HG03520 (cell line): ENCODE results near the gene TH.

Experiments used
- ATAC-seq: cut with Tn5 transposase; IDR thresholded peaks from one replicate; pipeline ENCODE4 v1.9.1; 2021; ENCODE audit warnings: mild to moderate bottlenecking, moderate library complexity; ENCODE audit not compliant: unreplicated experiment

Gene TH

GRCh38 chr11:2209370-2209801 lies 37.8 kb upstream of the TH start:
- no peak for ATAC-seq

GRCh38 chr11:2208691-2209369 lies 37.2 kb upstream of the TH start:
- ATAC-seq = no peak

DNA sequence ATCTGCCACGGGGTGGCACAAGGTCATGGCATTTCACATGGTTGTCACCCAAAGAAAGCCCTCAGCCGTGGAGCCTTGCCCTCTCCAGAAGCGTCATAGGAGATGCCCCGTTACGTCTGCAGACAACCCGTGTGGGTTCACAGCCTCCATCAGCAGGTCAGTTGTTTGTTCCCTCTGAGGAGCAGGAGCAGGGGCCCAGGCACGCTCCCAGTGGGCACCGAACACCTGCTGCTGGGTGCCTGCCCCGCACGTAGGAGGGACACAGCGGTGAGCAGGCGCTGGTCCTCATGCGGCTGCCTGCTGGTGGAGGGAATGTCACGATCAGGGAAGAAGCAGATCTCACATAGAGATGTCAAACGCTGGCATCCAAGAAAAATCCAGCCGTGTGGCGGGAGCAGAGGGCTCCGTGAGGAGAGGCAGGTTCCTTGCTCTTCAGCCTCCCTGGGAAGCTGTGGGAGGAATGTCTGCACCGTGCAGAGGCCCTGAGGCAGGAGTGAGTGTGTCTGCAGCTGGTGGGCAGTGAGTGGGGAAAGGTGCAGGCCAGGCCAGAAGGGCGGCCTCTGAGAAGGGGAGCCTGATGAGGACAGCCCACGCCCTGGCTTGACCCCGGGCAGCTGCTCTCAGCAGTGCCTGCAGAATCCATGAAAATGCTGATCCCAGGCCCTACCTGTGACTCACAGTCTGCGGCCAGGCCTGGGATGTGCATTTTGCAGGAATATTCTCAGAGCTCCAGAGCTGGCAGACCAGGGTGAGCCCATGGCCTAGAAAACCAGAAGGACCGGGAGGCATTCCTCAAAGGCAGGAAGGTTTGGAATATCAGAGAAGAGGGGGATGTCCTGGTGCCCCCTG lies 36.4 kb upstream of the TH start:
- no peak for ATAC-seq

- no peak for ATAC-seq
Observed at GRCh38 chr11:2207212-2207611, 35.6 kb upstream of the TH start.

DNA sequence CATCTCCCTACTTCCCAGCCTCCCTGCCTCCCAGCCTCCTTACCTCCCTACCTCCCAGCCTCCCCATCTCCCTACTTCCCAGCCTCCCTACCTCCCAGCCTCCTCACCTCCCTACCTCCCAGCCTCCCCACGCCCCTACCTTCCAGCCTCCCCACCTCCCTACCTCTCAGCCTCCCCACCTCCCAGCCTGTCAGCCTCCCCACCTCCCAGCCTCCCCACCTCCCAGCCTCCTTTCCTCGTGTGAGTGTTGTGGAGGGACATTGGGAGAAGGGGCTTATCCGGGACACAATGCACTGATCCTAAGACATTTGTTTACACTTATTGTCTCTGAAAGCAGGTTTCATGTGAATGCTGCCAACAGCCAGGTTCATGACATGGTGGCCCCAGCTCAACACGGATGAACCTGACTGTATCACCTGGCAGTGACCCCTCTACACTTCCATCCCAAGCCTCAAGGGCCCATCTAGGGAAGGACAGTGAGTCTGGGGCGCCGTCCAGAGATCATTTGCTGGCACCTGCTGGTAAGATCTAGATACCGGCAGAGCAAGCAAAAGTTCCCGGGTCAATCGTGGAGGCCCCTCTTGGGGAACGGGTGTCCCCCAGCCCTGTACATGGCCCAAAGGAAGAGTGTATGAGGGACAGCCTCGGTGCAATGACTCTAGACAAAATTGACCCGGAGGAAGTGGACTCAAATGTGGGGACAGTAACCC lies 34.5 kb upstream of the TH start:
- no peak for ATAC-seq

DNA sequence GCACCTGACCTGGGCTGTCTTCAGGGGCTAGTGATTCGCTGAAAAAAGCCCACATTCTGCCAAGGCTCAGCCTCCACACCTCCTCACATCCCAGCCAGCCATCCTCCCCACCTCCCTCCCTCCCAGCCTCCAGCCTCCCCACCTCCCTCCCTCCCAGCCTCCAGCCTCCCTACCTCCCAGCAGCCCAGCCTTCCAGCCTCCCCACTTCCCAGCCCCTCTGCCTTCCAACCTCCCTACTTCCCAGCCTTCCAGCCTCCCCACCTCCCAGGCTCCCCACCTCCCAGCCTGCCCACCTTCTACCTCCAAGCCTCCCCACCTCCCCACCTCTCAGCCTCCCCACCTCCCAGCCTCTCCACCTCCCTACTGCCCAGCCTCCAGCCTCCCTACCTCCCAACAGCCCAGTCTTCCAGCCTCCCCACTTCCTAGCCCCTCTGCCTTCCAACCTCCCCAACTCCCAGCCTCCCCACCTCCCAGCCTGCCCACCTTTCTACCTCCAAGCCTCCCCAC lies 33.7 kb upstream of the TH start:
- ATAC-seq = no peak

DNA sequence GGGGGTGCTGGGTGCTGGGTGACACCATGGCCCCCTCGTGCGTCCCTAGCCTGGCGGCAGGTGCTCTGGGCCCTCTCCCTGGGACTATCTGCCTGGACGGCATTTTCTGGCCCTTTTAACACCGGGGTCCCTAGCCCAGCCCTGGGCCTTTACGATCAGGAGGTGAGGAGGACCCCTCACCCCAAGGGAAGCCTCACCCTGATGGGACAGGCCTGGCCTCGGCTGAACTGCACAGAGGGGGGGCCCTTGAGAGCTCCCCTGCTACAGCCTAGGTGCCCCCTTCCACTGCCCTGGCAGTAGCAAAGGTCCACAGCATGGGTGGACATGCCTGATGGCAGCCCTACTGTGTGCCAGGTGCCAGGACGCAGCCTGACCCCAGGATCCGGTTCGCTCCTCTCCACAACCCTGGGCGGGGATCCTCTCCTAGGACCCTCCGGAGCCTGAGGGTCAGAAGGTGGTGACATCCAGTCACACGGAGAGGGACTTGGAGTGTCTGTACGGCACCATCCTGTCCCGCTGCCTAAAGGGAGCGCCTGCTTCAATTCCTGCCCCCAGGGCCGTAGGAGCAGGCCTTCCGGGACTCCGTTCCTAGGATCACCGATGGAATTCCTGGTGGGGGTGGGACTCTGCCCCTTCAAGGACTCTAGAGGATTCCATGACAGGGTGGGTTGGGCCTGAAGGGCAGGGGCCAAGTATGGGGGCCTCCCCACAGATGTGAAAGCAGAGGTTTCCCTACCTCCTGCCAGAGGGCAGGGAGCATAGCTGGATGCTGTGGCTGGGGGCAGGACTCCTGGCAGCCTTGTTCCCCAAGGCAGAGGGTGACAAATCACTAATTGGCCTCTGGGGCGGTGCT lies 33.0 kb upstream of the TH start:
- no peak for ATAC-seq

- no peak for ATAC-seq
Observed at GRCh38 chr11:2203440-2204259, 32.0 kb upstream of the TH start.

DNA sequence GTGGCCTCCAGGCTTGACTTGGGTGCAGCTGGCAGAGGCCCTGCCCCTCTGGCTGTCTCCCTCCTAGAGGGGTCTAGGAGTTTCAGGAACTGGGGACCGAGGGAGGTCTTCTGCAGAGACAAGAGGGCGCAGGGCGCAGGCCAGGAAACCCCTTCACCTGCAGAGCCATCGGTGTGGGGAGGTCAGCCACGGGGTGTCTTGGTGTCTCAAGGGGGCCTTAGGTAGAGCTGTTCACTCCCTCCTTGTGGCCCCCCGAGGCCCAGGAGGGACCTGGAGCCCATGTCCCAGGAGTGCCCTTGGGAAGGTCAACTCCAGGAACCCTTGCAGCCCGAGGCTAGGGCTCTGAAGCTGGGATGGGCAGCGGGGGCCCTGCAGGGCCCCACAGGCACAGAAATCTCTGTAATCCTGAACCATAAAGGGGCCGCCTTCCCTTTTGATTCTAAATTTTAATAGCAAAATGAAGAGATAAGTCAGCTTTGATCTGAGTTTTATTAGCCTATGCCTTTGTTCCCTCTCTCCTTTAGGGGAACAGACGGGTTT lies 31.4 kb upstream of the TH start:
- no peak for ATAC-seq

- ATAC-seq = no peak
Observed at GRCh38 chr11:2202071-2202899, 30.7 kb upstream of the TH start.

GRCh38 chr11:2201542-2201941 lies 29.9 kb upstream of the TH start:
- no peak for ATAC-seq

DNA sequence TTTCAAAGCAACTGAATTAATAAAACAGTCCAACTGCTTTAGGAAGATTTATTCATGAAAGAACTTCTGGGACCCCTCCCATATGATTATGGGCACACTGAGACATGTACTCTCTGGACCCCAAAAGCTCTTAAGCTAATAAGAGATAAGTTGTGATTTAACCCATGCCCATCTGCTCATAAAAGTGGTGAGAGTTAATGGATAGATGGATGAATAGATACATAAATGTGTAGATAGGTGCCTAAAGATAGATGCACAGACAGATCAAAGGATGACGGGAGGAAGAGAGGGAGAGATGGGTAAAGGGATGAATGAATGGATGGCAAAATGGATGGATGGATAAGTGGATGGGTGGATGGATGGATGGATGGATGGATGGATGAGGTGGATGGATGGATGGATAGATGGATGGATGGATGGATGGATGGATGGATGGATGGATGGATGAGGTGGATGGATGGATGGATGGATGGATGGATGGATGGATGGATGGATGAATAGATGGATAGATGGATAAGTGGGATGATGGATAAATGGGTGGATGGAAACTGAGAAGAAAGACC lies 29.4 kb upstream of the TH start:
- no peak for ATAC-seq

DNA sequence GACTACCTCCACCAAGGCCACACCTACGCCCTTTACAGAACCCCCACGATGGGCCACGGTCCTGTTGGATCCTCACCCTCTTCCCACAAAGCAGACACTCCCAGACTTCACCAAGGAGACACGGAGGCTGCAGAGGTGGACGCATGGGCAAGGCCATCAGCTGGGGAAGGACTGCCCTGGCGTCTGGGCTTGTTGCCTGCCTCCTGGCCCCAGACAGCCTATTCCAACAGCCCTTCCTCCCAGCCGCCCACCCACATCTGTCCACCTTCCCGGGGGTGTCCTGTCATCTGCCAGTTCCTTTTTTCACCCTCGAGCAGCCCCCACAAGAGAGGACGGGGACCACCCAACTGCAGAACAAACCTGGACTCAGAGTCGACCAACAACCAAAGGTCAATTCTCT lies 28.9 kb upstream of the TH start:
- ATAC-seq = no peak

GRCh38 chr11:2199466-2200341 lies 28.1 kb upstream of the TH start:
- no peak for ATAC-seq

- ATAC-seq = no peak
Observed at GRCh38 chr11:2198621-2199365, 27.2 kb upstream of the TH start.

- ATAC-seq = no peak
Observed at GRCh38 chr11:2197771-2198520, 26.3 kb upstream of the TH start.
